Caco-2 (cell line): ENCODE measurements around the gene CABLES2. TPM values are rescaled to one million over a fixed set of nuclear protein-coding genes. Genes with fewer than 3 reads are reported as not detected.

Experiments
- BruUV-seq: library from RNA; stranded (reverse); fragments of 400-500 nt; replicated peaks from 2 replicates; lab custom pipeline; 2021; lab: Mats Ljungman, UMichigan
- CTCF ChIA-PET: fragments of 300-600 bp; sonication (Branson Sonifier 250); formaldehyde crosslinking; loops from one replicate; lab custom pipeline; 2022; ENCODE audit warnings: antibody characterized with exemption; lab: Charles Lee
- POLR2A ChIA-PET: fragments of 300-600 bp; sonication (Branson Sonifier 250); formaldehyde crosslinking; loops from one replicate; lab custom pipeline; 2022; ENCODE audit warnings: antibody characterized with exemption; lab: Charles Lee
- DNase-seq, 2 experiments: peaks; one replicate each; pipeline versions ENCODE4 v3.0.0 to v3.0.0-alpha.2; 2020 to 2022
- H3K27me3 ChIP-seq: replicated peaks from 2 replicates; pipeline ENCODE4 v1.6.0; 2011; ENCODE audit warnings: low read length; ENCODE audit not compliant: control insufficient read depth, insufficient read depth
- H3K36me3 ChIP-seq: 2 replicates; pipeline ENCODE4 v1.5.1; 2011; ENCODE audit warnings: low read length; ENCODE audit not compliant: control insufficient read depth, insufficient read depth
- H3K4me1 ChIP-seq: fragments of 250-450 bp; sonication (Bioruptor Pico); 2 replicates; pipeline ENCODE4 v1.5.1; 2020; ENCODE audit warnings: mild to moderate bottlenecking
- H3K4me3 ChIP-seq: 2 replicates; pipeline ENCODE4 v1.5.1; 2011; ENCODE audit warnings: low read depth, mild to moderate bottlenecking, control low read depth, low read length
- H3K9me3 ChIP-seq: fragments of 250-450 bp; sonication (Bioruptor Pico); 2 replicates; pipeline ENCODE4 v1.5.1; 2020; ENCODE audit warnings: mild to moderate bottlenecking, moderate library complexity
- H3K27ac Mint-ChIP-seq: one replicate; pipeline ENCODE4 v1.8.0; 2022; ENCODE audit warnings: mixed read lengths; ENCODE audit not compliant: unreplicated experiment
- H3K27me3 Mint-ChIP-seq: one replicate; pipeline ENCODE4 v1.8.0; 2022; ENCODE audit warnings: mixed read lengths; ENCODE audit not compliant: insufficient read depth, unreplicated experiment
- H3K36me3 Mint-ChIP-seq: one replicate; pipeline ENCODE4 v1.8.0; 2022; ENCODE audit warnings: mild to moderate bottlenecking, mixed read lengths; ENCODE audit not compliant: insufficient read depth, unreplicated experiment
- H3K4me1 Mint-ChIP-seq: one replicate; pipeline ENCODE4 v1.8.0; 2022; ENCODE audit warnings: low read depth, mixed read lengths; ENCODE audit not compliant: unreplicated experiment
- H3K4me3 Mint-ChIP-seq: one replicate; pipeline ENCODE4 v1.8.0; 2022; ENCODE audit warnings: mild to moderate bottlenecking, moderate library complexity, mixed read lengths; ENCODE audit not compliant: unreplicated experiment
- H3K9me3 Mint-ChIP-seq: one replicate; pipeline ENCODE4 v1.8.0; 2022; ENCODE audit warnings: mixed read lengths; ENCODE audit not compliant: unreplicated experiment
- CTCF ChIP-seq, 2 experiments: fragments of 200-600 bp in 1 of 2; IDR thresholded peaks; 1 replicate in 1 of 2; 2 replicates in 1 of 2; pipeline versions ENCODE4 v1.5.1 to v1.8.0; 2011 to 2022; ENCODE audit warnings: antibody characterized with exemption in 1 of 2, control low read depth in 1 of 2, inconsistent platforms in 1 of 2, low read depth in 1 of 2, low read length in 1 of 2, mild to moderate bottlenecking in 1 of 2, moderate library complexity in 1 of 2; ENCODE audit not compliant: insufficient read depth in 1 of 2, severe bottlenecking in 1 of 2, unreplicated experiment in 1 of 2
- intact Hi-C: fragments of 100-400 bp; cut with micrococcal nuclease; formaldehyde crosslinking; loops from one replicate; pipeline ENCODE4 v1.10.0; 2022; ENCODE audit not compliant: unreplicated experiment
- total RNA-seq: library from RNA; stranded (reverse); gene quantifications from 2 replicates; pipeline ENCODE4 v1.2.3, GENCODE V29; 2022

CABLES2 gene
- total RNA-seq, 1 experiment from 2014 or later, result 36.4 TPM

GRCh38 chr20:62410746-62411478 lies 3.8 kb upstream of the CABLES2 start:
- no peaks in the 10 kb centered on the region for H3K27me3 ChIP-seq
- Mint-ChIP-seq H3K4me3 (no peak overlapping the region), H3K36me3 (peaks cover 86% of the 10 kb centered on the region), H3K27ac (no peak overlapping the region), H3K4me1 (peaks cover 33% of the 10 kb centered on the region), H3K27me3 (no peaks in the 10 kb centered on the region), H3K9me3 (no peaks in the 10 kb centered on the region)
- H3K36me3 ChIP-seq, result peaks cover 4% of the 10 kb centered on the region
- ChIA-PET CTCF (interaction anchor here (0.5 to 2.1 kb wide), 8 partner anchors 8 to 206 kb away, joined by 3 to 11 read pairs (median 4); no protein-coding TSS in a partner anchor), POLR2A (no interaction called here)
- BruUV-seq, result no TSS peak
- H3K9me3 ChIP-seq, result no peaks in the 10 kb centered on the region
- H3K4me3 ChIP-seq, result no peak overlapping the region
- H3K4me1 ChIP-seq, result peaks cover 66% of the 10 kb centered on the region
- intact Hi-C loops, result no loop called here
- no peak for DNase-seq
- TF ChIP-seq CTCF (IDR thresholded peaks at IDR 0.05; ENCODE audit: insufficient read depth in 1 of 2, low read depth in 1 of 2, low read length in 1 of 2, severe bottlenecking in 1 of 2, unreplicated experiment in 1 of 2), result no peak

- intact Hi-C loops, result loop anchor here (10.0 kb wide), 1 partner anchor 265 kb away; the partner anchor contains the start of genes PSMA7 and SS18L1
- peaks cover 4% of the 10 kb centered on the region for H3K36me3 ChIP-seq
- ChIA-PET CTCF (interaction anchor here (0.5 to 2.1 kb wide), 8 partner anchors 9 to 207 kb away, joined by 3 to 11 read pairs (median 4); no protein-coding TSS in a partner anchor), POLR2A (interaction anchor here (1.0 kb wide), 1 partner anchor 23 kb away, joined by 3 read pairs; the partner anchor contains the start of gene RPS21)
- H3K9me3 ChIP-seq, result no peaks in the 10 kb centered on the region
- H3K27ac Mint-ChIP-seq, result peak overlapping the region; percentile 83
- DNase-seq, result peak in 1 of 2 experiments; percentile 62
- peaks cover 73% of the 10 kb centered on the region for H3K4me1 ChIP-seq
- BruUV-seq, result no TSS peak
- no peaks in the 10 kb centered on the region for H3K9me3 Mint-ChIP-seq
- no peaks in the 10 kb centered on the region for H3K27me3 ChIP-seq
- peaks cover 40% of the 10 kb centered on the region for H3K4me1 Mint-ChIP-seq
- no peak overlapping the region for H3K4me3 ChIP-seq
- peaks cover 86% of the 10 kb centered on the region for H3K36me3 Mint-ChIP-seq
- peak; percentile 30 to 61 for TF ChIP-seq CTCF (IDR thresholded peaks at IDR 0.05; ENCODE audit: insufficient read depth in 1 of 2, low read depth in 1 of 2, low read length in 1 of 2, severe bottlenecking in 1 of 2, unreplicated experiment in 1 of 2)
- no peaks in the 10 kb centered on the region for H3K27me3 Mint-ChIP-seq
- peak overlapping the region; percentile 39 for H3K4me3 Mint-ChIP-seq
Measured at GRCh38 chr20:62409931-62410745, 3.1 kb upstream of the CABLES2 start.
